ENCODE results near the gene SLC19A1.

The SLC19A1 gene

DNA sequence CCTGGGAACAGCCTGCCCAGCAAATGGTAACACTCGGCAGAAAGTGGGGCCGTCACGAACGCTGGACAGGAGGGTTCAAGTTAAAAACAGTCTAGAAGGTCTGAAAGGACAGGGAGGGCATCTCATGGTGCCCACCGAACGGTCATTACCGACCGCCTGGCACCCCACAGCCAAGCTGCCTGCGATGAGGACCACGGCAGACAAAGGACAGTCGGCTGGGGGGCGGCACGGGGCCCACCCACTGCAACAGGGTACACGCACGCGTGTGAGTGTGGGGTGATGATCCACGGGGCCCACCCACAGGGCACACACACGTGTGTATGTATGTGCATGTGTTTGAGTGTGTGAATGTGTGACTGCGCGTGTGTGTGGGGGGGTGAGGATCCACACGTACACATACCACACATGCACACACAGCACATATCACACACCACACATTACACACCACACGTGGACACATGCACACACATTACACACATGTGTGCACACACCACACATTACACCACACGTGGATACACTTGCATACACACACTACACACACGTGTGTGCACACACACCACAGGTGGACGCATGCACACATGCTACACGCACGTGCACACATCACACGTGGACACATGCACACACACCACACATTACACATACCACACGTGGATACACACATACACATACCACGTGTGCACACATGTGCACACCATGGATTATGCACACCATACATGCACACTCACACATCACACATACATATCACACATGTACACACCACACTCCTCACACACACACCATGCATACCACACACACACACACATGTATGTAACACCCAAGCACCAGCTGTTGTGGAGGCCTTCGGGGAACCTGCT lies 63.2 kb downstream of the SLC19A1 start:
- DNase-seq (ENCODE audit: low read depth in 2 of 2): no peak

DNA sequence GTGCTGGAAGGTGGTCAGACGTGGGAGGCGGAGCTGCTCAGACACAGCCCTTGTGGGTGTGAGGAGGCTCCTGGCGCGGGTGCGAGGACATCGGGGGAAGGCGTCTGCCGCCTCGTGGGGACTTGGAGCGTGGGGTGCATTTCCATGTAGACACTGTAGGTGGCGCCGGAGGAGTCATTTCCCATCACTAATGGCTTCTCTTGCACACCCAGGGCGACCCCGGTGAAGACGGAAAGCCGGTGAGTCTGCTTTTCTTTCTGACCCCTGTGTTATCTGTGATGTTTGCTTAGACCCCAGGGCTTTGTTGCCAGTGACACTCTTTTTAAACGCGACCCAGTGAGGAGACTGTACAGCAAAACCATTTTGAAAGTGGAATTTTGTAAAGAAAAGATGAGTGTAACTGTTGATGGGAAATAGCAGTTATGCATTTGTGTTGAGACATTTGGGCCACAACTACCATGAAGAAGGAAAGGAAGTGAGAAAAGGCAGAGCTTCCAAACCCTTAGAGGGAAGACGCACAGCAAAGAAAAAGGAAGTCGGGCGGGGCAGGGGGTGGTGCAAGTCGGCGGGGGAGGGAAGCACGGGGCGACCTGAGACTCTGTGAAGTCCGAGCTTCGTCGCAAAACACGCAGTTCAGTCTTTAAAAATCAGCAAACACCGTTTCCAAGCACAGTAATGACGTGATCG lies 64.0 kb downstream of the SLC19A1 start:
- peak in 1 of 2 experiments; percentile 22 for DNase-seq (ENCODE audit: low read depth in 2 of 2)

DNA sequence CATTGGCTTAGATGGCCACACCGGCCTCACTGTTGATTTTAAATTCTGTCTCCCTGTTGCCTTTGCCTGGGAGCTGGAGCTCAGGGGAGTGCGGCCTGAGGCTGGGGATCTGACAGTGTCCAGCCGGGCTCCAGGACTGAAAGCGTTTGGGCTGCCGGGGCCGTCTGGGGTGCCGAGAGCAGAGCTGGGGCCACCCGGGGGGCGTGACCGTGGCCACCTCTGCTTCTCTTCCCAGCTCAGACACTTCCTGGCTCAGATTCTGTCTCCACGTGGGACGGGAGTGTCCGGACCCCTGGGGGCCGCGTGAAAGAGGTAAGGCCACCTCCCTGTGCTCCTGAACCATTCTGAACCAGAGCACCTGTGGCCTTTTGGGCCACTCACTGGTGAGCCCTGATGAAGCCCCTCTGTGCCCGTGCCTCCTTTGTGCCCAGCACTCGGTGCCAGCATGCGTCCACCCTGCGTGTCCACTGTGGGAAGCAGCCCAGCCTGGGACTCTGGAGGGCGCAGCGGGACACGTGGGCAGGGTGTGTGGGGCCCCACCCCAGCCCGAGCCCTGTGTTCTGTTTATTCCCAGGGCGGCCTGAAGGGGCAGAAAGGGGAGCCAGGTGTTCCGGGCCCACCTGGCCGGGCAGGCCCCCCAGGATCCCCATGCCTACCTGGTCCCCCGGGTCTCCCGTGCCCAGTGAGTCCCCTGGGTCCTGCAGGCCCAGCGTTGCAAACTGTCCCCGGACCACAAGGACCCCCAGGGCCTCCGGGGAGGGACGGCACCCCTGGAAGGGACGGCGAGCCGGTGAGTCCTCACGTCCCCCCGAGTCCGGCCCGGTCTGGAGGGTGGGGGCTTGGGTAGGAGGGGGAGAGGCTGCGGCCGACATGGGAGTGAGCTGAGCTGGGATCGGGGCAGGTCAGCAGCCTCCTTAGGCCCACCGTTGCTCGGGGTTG lies 64.8 kb downstream of the SLC19A1 start:
- DNase-seq (ENCODE audit: low read depth in 2 of 2): no peak

DNA sequence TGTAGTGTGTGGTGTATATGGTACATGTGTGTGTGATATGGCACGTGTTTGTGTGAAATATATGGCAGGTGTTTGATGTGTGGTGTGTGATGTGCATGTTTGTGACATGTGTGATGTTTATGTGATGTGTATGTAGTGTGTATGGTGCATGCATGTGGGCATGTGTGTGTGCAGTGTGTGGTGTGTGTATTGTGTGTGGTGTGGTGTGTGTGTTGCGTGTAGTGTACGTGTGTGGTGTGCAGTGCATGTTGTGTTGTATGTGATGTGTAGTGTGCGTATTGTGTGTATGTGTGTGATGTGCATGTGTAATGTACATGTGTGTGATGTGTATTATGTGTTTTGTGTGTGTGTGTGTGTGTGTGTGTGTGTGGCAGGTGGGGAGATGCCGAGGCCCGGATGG lies 65.7 kb downstream of the SLC19A1 start:
- no peak for DNase-seq (ENCODE audit: low read depth in 2 of 2)

DNA sequence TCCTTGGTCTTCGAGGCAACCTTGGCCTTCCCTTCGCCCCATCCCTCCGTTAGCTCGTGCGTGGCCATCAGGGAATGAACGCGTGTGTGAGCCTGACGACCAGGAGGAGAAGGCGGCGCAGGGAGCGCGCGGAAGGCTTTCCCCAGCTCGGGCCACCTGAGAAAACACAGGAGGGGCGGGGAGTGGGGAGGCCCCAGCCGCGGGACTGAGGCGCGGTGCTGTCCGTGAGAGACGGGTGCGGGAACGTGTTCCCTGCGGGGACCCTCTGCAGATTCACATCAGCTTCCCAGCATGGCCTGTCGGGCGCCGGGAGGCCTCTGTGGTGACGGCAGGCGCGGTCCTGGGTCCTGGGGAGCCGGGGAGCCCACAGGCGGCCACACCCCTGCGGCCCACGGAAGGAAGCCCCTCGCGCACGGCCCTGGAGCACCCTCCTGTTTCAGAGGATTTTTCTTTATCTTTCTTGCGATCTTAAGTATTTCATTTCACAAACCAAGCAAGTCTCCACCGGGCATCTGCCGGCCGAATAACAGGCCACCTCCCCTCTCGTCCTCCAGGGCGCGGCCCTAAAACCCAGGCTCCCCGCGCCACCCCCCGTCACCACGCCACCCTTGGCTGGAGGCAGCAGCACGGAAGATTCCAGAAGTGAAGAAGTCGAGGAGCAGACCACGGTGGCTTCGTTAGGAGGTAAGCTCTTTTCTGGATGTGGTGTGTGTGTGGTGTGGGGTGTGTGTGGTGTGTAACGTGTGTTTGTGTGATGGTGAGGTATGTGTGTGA lies 66.3 kb downstream of the SLC19A1 start:
- no peak for DNase-seq (ENCODE audit: low read depth in 2 of 2)

DNA sequence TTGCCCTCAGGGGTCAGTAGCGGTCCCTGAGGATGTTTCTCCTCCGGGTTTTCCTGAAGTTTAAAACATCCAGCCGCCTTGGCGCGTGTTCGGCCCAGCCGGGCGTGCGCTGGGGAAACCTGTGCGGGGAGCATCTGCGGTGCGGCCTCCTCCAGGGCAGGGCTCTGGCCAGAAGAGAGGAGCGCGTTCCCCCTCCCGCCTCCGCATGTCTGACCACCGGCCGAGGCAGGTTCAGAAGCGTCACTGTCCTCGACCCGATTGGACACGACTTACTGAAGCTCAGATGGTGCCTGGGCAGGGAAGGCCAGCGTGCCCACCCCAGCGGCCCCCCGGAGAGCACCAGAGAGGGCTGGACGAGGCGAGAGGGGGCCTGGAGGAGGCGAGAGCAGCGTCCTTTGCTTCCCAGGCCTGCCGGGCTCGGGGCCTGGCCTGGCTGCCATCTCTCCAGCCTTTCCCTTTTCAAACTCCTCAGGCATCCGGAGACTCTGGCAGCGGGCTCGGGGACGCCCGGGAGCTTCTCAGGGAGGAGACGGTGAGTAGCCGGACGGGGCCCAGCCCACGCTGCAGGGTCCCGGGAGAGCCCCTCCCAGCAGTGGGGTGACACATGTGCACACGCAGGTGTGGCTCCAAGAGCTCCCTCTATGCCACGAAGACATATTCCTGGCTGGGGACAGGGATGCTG lies 67.1 kb downstream of the SLC19A1 start:
- DNase-seq (ENCODE audit: low read depth in 2 of 2): no peak

DNA sequence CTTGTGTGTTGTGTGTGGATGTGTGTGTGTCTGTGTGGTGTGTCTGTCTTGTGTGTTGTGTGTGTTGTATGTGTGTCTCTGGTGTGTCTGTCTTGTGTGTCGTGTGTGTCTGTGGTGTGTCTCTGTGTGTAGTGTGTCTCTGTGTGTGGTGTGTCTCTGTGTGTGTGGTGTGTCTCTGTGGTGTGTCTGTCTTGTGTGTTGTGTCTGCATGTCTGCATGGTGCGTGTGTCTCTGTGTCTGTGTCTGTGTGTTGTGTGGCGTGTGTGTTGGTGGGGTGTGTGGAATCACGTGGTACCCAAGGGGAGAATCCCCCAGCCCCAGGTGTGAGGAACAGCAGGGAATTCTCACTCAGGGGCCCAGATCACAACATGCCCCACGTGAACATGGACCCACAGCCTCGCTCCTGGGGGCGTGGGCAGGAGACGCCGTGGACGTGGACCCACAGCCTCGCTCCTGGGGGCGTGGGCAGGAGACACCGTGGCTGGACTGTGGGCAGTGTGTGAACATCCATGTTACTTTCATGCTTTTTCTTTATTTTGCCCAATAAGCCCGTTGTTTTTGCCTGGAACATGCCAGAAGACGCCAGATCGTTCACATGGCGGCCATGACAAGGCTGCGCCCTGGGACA lies 67.8 kb downstream of the SLC19A1 start:
- DNase-seq (ENCODE audit: low read depth in 2 of 2): no peak

DNA sequence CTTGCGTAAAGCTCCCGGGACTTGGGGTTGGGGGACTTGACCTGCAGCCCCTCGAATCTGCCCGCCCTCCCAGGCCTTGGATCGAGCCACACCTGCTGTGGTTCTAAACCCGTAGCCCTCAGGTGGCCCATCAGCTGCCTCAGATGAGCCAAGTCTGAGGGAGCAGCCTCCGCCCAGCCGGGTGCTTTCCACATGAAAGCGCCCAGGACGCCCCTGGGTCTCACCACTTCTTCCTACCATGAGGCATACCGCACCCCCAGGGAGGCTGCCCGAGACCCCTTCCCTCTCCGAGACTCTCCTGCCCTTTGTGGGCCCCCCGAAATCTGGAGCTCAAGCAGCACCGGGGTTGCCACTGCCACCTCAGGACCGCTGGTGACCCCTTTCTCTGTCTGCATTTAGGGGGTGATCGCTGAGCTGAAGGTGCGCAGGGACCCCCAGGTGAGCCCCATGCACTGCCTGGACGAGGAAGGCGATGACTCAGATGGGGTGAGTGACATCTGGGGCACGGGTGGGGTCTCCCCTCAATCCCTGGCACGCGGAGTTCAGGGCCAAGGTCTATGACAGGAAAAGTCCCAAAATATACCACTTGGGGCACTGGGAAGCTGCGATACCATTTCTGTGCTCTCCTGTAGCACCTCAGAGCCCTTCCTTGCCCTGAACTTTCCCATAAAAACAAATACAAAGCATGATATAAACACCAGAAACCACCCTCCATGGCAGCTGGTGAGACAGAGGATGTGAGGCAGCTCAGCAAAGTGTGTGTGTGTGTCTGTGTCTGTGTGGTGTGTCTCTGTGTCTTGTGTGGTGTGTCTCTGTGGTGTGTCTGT lies 68.5 kb downstream of the SLC19A1 start:
- DNase-seq (ENCODE audit: low read depth in 2 of 2): no peak

DNA sequence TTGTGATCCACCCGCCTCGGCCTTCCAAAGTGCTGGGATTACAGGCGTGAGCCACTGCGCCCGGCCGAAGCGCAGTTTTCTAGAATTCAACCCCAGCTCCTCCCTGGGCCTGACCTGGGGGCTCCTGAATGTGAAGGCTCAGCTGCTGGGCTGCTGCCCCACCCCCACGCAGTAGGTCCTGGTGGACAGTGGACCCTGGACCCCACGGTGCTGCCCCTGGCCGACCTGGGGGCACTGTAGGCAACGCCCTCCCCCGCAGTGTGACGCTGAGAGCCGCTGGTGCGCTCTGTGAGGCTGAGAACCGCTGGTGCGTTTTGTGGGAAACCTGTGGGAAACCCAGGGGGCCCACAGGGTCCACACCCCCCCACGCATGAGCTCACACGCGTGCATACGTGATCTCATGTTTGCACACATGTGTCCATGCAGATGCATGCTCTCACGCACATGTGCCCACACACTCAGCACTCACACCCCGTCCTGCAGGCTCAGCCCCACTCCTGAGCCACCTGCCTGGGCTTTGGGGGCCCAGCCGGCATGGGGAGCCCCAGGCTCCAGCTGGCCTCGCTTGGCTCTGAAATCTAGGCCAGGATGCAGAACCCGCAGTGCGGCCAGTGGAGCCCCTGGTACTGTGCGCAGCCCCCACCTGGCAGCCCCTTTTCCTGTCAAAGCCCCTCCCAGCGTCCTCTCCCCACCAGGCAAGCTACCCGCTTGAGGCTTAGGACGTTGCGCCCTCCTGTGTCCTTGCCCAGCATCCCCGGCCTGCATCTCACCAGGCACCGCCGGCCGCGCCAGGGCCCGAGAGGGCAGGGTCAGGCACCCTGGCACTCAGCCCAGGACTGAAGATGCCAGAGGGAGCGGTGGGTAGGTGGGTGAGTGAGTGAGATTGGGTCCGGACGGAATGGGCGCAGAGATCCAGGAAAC lies 69.5 kb downstream of the SLC19A1 start:
- DNase-seq (ENCODE audit: low read depth in 2 of 2): no peak

DNA sequence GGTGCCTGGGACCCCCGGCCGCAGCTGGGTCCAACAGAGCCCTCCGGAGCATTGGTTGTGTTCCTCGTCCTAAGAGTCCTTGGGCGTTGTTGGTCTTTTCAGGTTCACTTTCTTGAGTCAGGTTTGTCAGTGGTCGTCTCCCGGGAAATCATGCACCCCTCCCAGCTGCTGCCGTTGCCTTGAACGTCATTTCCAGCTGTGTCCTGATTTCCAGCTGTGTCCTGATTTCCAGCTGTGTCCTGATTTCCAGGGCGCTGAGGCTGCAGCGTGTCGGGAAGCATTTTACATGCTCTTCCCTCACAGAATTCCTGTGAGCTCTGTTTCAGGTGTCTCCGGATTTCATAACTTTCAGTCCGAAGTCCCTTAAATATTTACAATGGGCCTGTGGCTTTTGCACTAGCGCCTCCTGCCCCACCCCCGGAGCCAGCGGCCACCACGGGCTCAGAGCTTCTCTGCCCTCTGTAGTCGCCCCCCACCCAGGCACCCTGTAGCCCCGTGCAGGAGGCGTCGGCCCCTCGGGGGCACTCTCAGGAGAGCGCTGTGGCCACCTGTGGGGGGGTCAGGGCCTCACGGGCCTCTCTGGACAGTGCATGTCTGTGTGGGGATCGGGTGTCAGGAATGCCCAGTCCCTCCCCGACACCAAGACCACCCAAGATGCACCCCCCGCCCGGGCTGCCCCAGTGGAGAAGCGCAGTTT lies 70.6 kb downstream of the SLC19A1 start:
- DNase-seq (ENCODE audit: low read depth in 2 of 2): no peak

DNA sequence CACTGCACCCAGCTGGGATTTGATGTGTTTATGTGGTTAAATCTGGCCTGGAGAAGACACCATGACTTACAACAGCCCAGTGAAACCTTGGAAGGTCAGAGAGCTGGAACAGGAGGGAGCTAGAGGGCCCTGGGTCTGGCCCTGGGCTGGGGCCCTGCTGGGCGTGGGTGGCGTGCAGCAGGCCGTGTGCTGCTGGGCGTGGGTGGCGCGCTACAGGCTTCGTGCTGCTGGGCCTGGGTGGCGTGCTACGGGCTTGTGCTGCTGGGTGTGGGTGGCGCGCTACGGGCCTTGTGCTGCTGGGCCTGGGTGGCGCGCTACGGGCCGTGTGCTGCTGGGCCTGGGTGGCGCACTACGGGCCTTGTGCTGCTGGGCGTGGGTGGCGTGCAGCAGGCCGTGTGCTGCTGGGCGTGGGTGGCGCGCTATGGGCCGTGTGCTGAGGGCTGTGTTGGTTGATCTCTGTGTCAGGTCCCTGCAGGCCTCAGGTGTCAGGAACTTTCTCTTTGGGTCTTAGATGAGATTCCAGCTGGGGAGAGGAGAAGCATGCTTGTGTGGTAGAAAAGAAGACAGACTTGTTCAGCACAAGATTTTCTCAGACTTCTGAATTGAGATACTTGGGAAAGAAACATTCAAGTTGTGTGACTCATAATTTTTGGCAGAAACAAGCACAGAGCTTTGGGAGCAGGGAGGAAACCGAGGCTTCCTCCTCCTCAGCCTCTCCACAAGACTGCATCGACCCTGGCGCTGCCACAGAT lies 71.3 kb downstream of the SLC19A1 start:
- peak; percentile 71 to 74 for DNase-seq (ENCODE audit: low read depth in 2 of 2)

DNA sequence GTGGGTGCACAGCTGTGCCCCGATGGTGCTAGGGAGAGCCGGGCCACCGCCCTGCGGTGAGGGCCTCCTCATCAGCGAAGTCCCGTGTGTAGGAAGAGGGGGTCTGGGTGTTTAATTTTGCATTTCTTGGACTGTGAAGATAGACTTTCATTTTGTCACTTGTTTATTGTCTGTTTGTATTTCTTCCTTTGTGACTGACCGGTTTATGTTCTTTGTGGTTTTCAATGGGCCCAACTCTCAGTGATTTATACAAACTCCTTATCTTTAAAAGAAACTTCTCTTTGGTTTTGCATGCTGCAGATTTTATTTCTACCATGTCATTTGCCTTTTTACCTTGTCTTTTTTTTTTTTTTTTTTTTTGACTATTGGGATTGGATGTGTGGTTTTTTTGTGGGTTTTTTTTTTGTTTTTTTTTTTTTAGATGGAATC lies 72.1 kb downstream of the SLC19A1 start:
- no peak for DNase-seq (ENCODE audit: low read depth in 2 of 2)

DNA sequence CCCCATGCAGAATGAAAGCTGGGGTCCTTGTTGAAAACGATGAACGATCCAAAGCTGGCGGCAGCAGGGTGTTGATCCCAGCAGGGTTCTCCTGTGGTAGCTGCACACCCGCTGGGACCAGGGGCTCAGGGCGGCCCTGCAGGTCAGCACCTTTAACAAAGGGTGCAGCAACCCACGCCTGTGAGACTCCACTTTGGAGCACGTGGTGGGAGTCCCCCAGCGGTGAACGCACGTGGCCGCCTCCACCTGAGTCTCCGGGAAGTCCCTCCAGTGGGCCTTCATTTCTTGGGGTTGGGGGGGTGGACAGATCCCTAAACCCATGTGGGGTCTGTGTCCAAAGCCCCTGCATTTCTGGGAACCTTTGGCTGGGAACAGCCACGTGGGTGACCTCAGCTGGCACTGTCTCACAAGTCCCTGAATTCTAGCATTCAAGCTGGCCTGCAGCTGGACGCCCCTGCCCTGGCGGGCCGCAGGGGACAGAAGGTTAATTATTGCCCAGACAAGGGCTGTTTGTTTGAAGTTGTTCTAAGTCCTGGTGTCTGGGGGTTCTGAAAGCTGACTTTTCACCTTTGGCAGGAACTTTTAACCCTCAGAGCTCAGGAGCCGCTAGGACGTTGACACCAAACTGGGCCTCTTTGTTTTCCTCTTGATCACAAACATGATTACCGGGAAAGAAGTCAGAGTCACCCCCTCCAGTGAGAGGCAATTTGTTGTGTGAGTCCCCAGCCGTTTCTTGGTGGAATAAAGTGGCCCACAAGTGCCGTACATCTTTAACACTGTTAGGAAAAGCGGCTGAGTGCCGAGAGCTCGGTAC lies 72.8 kb downstream of the SLC19A1 start:
- DNase-seq (ENCODE audit: low read depth in 2 of 2): no peak

DNA sequence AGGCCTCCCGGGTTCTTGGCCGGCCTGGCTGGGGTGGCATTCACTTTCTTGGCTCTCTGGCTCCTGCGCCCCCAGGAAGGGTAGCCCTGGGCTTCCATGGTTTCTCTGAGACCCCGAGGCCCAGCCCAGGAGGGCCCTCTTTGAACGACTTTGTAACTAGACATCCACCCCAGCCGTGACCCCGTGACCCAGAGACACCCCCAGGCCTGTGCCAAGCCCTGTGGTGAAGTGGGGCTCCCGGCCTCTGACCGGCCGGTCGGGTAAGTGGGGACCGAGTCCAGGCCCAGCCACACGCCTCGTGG lies 73.3 kb downstream of the SLC19A1 start:
- DNase-seq (ENCODE audit: low read depth in 2 of 2): no peak

DNA sequence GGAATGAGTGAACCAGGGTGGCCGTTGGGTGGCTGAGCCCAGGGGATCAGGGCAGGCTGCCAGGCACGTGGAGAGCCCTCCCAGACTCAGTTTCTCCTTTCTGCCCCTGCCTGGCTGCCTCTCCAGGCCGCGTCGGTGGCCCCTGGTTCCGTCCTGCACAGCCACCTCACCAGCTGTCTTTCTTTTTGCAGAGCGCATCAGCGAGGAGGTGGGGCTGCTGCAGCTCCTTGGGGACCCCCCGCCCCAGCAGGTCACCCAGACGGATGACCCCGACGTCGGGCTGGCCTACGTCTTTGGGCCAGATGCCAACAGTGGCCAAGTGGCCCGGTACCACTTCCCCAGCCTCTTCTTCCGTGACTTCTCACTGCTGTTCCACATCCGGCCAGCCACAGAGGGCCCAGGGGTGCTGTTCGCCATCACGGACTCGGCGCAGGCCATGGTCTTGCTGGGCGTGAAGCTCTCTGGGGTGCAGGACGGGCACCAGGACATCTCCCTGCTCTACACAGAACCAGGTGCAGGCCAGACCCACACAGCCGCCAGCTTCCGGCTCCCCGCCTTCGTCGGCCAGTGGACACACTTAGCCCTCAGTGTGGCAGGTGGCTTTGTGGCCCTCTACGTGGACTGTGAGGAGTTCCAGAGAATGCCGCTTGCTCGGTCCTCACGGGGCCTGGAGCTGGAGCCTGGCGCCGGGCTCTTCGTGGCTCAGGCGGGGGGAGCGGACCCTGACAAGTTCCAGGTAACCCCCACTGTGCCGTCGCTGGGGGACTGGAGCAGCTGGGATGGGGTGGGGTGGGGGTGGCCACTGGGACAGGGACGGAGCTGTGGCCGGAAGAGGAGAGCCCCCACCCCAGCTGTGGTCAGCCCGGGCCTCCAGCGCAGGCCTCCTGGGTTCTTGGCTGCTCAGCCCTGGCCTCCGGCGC lies 73.9 kb downstream of the SLC19A1 start:
- DNase-seq (ENCODE audit: low read depth in 2 of 2): no peak
